ENCODE data around the gene CLASP1.

The CLASP1 gene

DNA sequence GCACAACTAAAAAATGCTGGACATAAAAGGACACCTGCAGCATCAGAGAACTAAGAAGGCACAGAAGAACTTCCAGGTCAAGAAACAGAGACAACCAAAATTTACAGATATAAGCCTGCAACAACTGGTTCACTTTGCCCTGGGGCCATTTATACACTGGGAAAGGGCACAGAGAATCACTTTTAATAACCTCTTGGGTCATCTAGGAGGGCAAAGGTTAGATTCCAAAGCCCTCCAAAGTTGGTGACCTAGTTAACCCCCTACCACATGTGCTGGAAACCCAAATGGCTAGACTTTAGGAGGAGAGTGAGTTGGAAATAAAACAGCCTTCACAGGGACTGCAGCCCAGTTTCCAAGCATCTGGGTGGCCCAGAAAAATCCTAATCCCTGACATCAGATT, 115.3 kb downstream of the CLASP1 start:
- DNase-seq: no peak

DNA sequence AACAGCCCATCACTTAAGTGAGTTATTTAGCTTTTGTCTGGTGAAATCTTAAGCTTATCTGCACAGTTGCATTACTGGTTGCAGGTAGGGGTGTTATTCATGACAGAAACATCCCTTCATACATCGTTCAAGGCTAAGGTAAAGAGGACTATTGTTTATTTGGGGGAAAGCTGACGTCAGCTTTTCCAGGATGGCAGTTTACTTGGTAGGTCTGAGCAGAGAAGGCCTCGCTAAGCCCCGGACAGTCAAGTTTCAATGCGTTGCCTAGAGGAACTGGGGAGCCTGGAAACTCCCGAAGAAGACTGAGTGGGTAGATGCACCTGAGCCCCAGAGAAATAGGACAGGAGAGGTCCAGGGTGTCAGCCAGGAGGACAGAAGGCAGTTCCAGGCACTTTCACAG, 116.4 kb downstream of the CLASP1 start:
- DNase-seq: no peak

DNA sequence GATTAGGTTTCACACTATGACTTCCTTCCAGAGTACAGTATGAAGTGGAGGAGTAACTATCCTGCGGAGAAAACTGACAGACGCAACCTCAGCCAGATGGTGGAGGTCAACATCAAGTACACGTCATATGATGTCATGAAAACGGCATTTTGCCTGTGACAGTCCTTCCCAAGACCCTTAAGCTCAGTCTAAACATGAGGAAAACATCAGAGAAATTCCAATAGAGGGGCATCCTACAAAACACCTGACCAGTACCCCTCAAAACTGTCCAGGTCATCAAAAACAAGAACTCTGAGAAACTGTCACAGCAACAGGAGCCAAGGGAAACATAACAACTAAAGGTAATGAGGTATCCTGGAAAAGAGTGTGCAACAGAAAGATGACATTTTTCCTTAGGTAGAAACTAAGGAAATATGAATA, 116.9 kb downstream of the CLASP1 start:
- DNase-seq: no peak

DNA sequence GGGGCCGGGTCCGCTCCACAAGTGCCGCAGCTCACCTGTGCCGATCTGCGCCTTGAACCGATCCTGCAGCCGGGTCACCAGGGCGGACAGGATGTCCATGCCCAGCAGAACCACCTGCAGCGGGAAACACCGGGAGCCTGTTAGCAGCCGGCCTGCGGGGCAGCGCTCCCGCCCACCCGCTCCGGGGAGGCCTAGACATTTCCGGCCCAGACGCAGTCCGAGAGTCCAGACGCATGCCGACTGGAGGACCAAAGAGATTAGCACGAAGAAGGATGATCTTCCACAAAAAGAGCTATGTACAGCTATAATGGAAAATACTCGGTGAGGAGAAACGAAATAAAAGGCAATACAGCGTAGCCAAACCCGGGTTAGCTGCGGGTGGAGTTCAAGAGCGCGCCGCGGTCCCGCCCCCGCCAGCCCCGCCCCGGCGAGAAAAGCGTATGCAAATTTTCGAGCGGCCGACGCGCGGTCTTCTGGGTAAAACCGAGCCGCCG, 119.0 kb downstream of the CLASP1 start:
- peak; percentile 58 for DNase-seq

DNA sequence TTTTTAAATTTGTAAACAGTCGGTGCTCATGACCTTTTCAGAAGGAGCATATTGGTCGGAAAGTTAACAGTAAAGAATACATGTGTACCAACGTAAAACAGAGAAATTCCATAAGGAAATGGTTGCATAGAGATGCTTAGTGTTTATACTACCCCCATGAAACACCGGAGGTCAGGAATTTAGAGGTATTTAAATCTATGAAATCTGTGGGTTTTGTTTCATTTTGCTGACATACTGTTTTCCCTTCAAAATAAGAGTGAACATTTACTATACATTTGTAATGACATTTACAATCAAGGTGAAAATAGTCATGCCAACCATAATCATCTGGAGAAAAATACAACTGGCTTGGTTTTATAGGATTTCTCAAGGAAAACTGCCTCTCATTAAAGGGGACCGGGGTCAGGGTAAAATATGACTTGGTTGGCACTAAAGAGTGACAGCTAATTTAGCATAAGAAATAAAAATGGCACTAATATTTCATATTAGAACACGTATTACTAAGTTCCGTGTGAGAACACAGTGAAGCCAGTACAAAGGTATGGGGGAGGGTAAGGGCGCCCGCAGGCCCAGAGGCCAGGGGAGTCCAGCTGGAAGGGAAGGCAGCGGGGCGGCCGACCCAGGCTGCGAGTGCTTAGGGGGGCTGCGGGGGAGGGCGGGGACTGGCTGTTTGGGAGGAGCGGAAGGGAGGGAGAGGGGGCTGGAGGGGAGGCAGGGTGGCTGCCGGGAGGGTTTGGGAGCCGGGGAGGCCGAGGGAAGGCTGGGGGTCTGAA, 119.6 kb downstream of the CLASP1 start:
- DNase-seq: peak; percentile 36

DNA sequence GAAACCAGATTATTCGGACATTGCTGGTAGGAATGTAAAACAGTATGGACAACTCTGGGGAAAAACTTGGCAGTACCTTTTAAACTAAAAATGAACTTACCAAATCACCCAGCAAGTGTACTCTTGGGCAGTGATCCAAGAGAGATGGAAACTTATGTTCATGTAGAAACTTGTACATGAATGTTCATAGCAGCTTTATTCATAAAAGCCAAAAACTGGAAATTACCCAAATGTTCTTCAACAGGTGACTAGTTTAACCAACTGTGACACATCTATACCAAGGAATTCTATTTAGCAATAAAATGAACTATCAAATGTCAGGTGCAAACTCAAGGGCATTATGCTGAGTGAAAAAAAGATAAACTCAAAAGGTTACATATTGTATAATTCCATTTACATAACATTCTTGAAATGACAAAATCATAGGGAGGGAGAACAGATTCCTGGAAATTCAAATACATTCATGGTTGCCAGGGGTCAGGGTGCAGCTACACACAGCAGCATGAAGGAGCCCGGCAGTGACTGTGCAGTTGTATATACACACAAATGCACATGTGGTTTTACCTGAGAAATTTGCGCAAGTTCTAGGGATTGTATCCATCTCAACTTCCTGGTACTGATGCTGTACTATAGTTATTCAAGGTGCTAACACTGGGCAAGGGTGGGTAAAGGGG, 122.1 kb downstream of the CLASP1 start:
- no peak for DNase-seq

DNA sequence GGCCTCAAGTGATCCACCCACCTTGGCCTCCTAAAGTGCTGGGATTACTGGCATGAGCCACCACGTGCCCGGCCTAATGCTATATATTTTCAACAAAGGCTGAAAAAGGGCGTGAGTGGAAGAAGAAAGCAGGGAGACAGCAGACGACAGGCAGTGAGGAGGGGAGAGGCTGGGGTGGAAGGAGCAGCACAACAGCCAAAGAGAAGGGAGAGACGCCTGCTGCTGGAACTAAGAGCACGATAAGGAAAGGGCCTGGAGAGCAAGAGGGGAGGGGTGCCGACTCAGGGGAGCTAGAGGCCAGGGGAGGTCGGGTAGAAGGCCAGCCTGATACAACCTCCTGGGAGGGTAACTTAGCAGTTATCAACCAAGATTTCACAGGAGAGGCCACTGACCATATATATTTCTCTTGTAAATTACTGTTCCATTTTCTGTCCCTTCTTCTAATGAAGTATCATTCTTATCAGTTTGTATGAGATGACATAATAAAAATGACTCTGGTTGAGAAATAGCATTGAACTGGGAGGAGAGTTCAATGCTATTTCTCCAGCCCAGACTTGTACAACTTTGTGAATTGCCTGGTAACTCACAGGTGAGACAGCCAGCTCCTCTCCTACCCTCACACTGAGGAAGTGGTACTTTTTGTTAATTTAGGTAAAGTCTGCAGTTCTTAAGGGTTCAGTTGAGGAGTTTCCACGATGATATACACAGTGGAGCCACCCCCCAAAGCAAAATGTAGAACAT, 124.4 kb downstream of the CLASP1 start:
- DNase-seq: no peak

DNA sequence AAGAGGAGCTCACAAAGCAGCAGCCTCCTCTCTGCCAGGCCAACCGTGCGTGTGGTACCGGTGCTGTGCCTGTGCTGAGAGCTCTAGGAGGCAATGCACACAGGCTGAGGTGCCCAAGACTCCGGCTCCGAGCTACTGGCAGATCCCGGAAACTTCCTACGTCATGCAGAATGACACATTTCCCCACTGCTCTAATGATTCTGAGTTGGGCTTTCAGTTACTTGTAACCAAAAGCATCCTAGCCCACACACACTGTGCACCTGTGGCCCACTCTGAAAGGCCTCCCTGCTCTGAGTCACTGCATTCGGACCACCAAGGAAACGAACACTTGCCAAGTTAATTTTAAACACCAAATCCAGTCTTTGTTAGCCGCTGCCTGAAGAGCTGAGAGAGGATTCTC, 127.9 kb downstream of the CLASP1 start:
- DNase-seq: no peak

DNA sequence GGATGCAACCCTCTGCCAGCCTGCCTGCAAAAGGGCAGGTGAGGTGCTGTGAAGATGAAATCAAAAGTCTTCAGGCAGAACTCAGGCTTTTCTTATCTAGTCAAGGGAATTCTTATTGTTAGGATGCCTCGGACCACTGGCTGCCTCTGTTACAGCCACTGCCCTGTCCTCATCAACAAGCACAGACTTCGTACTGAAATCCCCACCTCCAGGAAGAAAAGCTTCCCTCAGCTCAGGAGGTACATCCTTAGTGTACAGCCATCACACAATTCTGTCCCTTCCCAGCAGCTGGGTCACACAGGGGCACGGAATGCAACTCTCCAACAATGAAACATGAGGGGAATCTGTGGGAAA, 128.6 kb downstream of the CLASP1 start:
- DNase-seq: no peak

DNA sequence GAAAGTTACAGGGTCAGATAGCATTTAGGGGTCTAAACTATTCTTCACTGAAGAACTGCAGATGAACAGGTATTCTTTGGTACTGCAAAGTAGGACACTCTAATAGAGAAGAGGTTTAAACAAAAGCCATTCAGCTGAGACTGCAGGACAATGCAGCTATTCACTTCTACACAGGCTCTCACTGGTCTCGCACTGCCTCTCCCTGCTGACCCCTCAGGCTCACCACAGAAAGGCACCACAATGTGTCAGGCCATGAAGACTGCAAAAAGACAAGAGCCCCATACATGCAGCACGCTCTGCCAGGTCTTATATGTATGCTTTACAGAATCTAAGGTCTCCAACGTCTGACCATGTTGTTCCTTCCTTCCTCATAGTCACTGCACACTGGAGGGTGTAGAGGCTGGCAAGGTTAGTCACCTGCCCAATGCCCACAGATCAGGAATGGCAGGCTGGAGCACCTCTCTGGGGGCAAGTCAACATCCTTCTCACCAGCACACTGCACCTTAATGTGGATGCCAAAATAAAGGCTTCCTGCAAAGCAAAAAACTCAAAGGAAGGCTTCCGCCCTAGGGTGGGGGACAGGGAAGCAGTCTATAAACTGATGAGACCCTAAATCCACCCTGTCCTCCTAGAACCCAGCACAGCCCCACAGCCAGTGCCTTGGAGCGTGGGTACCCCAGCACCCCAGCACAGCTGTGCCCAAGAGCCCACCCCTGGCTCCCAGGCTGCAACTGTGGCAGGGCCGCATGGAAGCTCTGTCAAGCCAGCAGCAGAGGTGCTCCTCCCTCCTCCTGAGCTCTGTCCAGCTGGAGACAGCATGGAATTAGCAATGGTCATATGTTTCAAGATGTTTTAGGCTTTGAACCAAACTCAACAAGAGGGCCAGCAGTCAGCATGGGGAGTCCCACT, 129.3 kb downstream of the CLASP1 start:
- no peak for DNase-seq

DNA sequence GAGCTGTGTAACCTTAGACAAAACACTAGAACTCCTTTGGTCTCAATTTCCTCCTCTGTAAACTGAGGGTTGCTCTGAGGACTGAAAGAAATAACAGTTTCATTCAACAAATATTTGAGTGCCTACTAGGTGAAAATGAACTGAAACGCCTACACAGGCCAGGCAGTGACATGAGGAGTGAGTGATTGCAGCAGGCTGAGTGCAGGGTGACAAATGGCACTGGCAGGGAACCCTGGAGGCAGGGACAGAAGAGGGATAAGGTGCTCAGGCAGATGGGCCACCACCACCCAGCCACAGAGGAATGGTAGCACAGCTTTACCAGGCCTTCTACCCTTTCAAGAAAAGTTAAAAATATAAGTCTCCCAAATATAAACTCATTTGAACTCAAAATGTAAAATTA, 130.1 kb downstream of the CLASP1 start:
- DNase-seq: no peak

DNA sequence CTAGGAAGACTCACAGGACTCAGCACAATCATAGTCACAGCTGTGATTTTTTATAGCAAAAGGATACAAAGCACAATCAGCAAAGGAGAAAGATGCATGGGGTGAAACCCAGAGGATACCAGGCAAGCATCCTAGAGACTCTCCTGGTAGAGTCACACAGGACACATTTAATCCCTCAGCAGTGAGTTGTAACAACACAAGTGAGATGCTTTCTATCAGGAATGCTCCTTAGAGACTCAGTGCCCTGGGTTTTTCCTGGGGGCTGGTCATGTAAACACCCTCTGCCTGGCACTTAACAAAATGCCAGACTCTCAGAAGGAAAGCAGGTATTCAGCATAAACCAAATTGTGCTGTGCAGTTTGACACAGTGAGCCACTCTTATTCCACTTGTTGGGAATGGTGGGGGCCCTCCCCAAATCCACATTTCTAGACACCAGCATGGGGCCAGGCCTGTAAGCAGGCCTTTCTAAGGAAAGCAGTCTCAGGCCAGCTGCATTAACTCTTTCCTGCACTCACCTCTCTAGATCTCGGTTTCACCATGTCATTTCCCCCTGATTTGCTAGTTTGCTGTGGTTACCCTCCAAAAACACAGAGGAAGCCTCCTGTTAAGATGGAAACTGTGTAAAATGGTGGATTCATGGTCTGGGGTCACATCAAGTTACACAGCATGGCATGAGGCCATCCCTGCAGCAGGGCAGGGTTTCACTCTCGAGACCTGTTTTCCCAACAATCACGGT, 135.5 kb downstream of the CLASP1 start:
- no peak for DNase-seq

DNA sequence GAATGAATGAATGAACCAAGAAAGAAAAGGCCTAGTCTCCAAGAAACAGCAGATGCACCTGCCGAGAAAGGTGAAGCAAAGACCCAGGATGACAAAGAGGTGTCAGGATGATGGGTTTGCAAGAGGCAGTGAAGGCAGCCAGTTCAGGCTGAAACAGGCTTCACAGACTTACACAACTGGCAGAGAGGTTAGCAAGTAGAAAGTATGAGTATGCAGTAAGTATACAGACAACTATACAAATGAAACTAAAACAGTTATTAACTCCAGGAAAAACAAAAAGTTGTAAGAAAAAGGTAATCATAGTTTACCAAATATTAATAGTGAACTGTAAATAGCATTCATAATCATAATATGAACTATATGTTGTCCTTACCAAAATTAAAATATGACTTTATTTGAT, 138.4 kb downstream of the CLASP1 start:
- DNase-seq: no peak

DNA sequence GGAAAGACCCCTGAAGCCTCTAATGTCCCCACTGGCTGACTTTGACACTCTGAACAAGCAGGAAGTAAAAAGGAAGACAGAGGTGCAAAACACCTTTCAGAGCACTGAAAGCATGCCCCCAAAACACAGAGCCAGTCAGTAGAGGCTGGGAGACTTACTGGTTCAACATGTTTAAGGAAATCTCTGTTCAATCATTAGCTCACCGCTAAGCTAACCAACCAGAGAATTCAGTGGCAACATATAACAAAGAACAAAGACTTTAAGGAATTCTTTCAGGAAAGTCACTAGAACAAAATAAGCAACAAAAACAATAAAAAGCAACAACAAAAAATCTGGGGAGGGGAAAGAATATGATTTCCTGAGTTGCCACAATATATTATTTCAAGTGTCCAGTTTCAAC, 142.6 kb downstream of the CLASP1 start:
- DNase-seq: no peak

DNA sequence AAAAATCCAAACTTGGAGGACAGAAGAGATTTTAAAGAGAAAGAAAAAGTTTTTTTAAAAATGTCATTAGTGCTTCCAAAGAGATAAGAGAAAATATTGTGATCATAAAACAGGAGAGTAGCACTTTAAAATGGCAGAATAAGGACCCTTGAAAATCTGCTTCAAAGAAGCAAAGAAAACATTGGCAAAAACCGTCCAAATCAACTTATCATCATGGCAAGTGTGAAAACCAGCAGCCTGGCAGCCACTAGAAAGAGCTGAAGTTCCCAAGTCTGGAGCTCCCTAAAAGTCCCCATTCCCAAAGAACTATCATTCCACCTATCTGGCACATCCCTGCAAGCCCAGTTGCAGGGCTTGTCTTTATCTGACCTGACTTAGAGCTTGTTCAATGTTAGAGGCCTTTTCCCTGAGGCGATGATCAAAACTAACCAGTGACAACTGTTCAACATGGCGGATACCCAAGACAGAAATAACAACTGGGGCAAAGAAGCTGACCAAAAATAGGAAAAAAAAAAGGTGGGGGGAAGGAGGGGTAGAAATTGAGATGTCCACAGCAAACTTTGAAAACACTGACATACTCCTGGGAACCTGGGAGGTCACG, 143.2 kb downstream of the CLASP1 start:
- DNase-seq: no peak

DNA sequence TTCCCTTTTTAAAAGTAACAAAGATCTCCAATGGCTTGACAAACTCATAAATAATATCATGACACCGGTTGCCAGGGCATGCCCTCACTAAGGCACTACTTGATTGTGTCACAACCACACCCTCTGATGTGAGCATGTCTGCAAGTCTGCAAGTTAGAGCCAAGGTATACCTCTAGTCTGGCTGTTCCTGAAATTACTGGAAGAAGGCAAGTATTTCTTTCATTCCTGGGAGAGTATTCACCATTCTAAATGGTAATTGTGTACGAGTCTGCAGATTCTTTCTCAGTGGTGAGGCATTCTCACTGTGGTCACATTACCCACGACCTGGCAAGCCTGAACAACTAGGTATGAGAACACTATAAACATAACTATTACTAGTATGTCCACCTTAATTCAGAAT, 144.3 kb downstream of the CLASP1 start:
- no peak for DNase-seq

DNA sequence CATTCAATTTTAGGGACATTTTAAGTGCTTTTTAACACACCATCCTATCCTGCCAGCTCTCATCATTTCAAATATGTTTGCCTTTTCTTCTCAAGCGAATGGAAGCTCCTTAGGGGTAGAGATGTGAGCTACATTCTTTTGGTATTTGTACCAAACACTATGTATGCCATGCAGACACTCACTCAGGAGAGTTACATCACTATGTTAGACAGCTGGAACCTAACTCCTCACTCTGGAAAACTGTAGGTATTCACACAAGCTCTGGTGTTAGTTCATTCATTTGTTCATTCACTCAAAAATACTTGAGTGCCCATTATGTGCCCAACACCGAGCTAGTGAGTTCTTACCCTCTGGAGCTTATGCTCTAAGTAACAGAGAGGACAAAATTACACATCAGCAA, 144.9 kb downstream of the CLASP1 start:
- DNase-seq: no peak

DNA sequence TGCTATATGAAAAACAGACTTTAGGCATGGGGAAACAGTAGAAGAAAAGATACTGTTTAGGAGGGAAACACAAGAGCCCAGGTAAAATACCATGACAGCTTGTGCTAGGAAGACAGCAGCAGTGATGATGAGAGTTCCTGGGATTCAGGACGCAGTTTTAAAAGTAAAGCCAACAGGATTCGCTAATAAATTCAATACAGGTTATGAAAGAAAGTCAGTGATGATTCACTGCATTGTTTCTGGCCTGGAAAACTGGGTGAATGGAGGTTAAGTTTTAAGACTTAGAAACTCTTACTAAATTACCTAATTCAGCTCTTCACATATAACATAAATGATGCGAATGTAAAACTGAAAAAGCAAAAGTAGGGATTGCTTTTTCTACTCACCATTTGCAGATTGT, 146.5 kb downstream of the CLASP1 start:
- no peak for DNase-seq

DNA sequence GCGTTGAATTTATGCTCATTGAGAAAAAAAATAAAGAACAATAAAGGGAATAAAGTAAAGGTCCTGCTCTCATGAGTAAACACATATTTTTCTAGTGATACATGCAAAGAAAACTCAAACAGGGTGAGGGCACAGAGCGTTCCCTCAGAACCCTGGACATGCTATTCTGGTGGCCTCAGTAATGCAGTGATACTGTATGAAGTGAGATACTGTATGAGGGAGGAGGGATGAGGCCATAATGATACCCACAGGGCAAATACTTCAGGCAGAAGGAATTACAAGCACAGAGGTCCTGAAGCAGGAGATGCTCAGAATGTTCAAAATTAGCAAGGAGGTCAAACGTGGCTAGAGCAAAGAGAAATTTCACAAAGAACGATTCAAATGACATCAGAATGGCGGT, 147.0 kb downstream of the CLASP1 start:
- DNase-seq: no peak

DNA sequence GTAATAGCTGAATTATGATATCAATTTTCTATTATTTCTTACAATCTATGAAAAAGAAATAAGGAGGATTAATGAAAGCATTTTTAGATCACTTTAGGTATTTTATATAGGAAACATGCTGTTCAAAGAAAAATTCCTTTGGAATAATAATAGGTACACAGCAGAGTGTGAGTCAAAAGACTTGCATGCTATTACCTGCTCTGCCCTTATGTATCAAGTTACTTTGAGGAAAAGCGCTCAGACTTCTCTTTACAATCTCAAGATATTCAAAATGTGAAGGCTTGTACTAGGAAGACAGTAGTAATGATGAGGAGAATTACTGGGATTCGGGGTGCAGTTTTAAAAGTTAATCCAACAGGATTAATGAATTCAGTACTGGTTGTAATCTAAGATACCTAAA, 147.7 kb downstream of the CLASP1 start:
- DNase-seq: no peak

DNA sequence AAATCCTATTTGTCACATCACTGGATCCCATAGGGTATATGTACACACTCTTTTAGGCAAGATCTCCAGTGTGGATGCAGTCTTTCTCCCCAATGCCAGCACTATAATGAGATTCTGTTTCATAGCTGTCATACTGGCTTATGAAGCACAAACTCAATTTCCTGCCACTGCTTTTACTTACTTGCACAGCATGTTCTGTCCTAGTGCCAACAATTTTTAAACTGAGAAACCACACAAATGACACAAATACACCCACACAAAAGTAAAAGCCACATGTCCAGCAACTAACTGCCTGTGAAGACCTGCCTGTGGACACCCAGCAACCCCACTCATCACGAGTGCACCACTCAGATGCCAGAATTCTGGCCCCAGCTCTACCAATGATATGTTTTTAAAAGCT, 148.2 kb downstream of the CLASP1 start:
- no peak for DNase-seq

DNA sequence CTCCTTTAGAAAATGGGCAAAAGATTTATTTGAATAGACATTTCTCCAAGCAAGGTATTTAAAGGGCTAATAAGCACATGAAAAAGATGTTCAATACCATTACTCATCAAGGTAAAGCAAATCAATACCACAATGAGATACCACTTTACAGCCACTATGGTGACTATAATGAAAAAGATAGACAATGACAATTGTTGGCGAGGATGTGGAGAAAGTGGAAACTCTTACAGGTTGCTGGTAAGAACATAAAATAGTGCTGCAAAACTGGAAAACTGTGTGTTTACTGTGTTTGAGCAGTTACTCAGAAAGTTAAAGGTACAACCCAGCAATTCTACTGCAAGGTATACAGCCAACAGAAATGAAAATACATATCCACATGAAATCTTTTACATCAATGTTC, 150.5 kb downstream of the CLASP1 start:
- no peak for DNase-seq

Data from 8988T (cell line).